Lower leg skin (tissue), 4 donors: ENCODE measurements around the gene MAP7. TPM values are rescaled to one million over a fixed set of nuclear protein-coding genes. Genes with fewer than 3 reads are reported as not detected.

ENCODE experiments used
- DNase-seq, 2 donors: peaks; one replicate each; pipeline ENCODE4 v3.0.0-alpha.2; 2019; ENCODE audit warnings: low spot score in 2 of 2
- H3K4me3 ChIP-seq: fragments of 200-600 bp; sonication (generic); 2 replicates; pipeline ENCODE4 v1.5.1; 2017; ENCODE audit warnings: mild to moderate bottlenecking, low read depth; ENCODE audit not compliant: poor library complexity, severe bottlenecking
- POLR2A ChIP-seq, 2 donors: fragments of 450-650 bp; IDR thresholded peaks; one replicate each; pipeline ENCODE4 v1.6.1; 2016 to 2017; ENCODE audit warnings: antibody characterized with exemption in 2 of 2, mild to moderate bottlenecking in 1 of 2, moderate library complexity in 1 of 2
- WGBS, 2 donors: methylation state at CpG; one replicate each; pipeline ENCODE4 v1.1.5; 2018; 5-methylcytosine and 5-hydroxymethylcytosine counted together
- intact Hi-C: fragments of 100-400 bp; cut with DNase I; formaldehyde crosslinking; loops from one replicate; pipeline ENCODE4 v1.15.0; 2023; ENCODE audit warnings: low total_unique reads
- total RNA-seq, 4 donors: library from RNA; depleted of rRNA; stranded (reverse); fragments of >200 nt; gene quantifications; one replicate each; pipeline ENCODE4 v1.1.0, GENCODE V29; 2016
- TF ChIP-seq, protein P1 (sequence below), 3 donors: fragments of 450-650 bp; IDR thresholded peaks; one replicate each; pipeline ENCODE4 v1.5.1; 2016; ENCODE audit warnings: antibody characterized with exemption in 3 of 3, mild to moderate bottlenecking in 3 of 3, moderate library complexity in 2 of 3

The MAP7 gene
- total RNA-seq, 4 donors from 2014 or later = 32.5 to 41.8 (median 39.0) TPM

- no peak overlapping the region for H3K4me3 ChIP-seq
- DNase-seq = no peak
- TF ChIP-seq, protein P1, sequence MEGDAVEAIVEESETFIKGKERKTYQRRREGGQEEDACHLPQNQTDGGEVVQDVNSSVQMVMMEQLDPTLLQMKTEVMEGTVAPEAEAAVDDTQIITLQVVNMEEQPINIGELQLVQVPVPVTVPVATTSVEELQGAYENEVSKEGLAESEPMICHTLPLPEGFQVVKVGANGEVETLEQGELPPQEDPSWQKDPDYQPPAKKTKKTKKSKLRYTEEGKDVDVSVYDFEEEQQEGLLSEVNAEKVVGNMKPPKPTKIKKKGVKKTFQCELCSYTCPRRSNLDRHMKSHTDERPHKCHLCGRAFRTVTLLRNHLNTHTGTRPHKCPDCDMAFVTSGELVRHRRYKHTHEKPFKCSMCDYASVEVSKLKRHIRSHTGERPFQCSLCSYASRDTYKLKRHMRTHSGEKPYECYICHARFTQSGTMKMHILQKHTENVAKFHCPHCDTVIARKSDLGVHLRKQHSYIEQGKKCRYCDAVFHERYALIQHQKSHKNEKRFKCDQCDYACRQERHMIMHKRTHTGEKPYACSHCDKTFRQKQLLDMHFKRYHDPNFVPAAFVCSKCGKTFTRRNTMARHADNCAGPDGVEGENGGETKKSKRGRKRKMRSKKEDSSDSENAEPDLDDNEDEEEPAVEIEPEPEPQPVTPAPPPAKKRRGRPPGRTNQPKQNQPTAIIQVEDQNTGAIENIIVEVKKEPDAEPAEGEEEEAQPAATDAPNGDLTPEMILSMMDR (IDR thresholded peaks at IDR 0.05) = no peak
- TF ChIP-seq POLR2A (IDR thresholded peaks at IDR 0.05) = no peak
- intact Hi-C loops = no loop called here
- 57 to 58% methylated on average over 2 of the region's 2 CpGs for WGBS, 2 donors
Measured at GRCh38 chr6:136343275-136343674, 206.9 kb downstream of the MAP7 start.

DNA sequence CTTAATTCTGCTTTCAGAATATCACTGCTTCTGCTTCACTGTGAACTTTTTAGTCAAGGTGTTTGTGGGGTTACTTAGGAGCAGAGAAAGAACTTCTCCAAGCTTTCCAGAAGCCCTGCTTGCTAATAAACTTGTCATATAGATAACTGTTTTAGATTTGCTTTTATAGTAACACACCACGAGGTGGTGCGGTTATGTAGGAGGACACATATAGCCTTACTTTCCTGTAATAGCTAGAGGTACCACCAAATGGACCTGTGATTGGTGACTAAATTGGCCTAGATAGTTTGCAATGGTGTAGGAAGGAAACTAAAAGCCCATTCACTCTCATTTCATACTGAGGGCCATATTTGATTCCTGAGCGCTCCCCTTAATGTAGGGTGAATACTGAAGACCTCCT lies 208.3 kb downstream of the MAP7 start:
- intact Hi-C loops = no loop called here
- no peak for TF ChIP-seq POLR2A (IDR thresholded peaks at IDR 0.05)
- TF ChIP-seq, protein P1 (IDR thresholded peaks at IDR 0.05) = no peak

GRCh38 chr6:136341367-136341766 lies 208.9 kb downstream of the MAP7 start:
- intact Hi-C loops = no loop called here
- 96 to 98% methylated on average over 3 of the region's 3 CpGs for WGBS, 2 donors
- no peak for DNase-seq
- H3K4me3 ChIP-seq = no peak overlapping the region
- TF ChIP-seq POLR2A (IDR thresholded peaks at IDR 0.05) = no peak
- TF ChIP-seq, protein P1 (IDR thresholded peaks at IDR 0.05) = no peak

More for the DNA sequence above, 208.3 kb downstream of the MAP7 start:
- 90 to 95% methylated on average over 3 of the region's 3 CpGs for WGBS, 2 donors
- no peak overlapping the region for H3K4me3 ChIP-seq
- DNase-seq = no peak

DNA sequence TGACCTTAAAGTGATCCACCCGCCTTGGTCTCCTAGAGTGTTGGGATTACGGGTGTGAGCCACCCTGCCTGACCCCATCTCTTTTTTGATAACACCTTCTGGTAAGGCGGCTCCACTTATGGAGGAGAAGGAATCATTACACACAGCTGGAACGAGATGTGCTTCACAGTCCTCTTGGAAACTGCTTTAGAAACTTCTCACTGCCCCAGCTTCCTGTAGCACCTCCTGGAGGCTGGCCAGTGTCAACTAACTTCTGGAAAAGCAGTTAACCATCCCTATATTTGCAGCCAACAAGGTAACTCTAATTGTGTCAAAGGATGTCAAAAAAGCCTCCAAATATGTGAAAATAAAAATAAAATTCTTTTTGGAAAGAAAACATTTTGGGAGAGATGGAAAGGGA lies 211.7 kb downstream of the MAP7 start:
- no peak overlapping the region for H3K4me3 ChIP-seq
- TF ChIP-seq POLR2A (IDR thresholded peaks at IDR 0.05) = no peak
- TF ChIP-seq, protein P1 (IDR thresholded peaks at IDR 0.05) = no peak
- intact Hi-C loops = no loop called here
- no peak for DNase-seq
- WGBS, 2 donors = 89 to 90% methylated on average over 4 of the region's 4 CpGs

GRCh38 chr6:136337606-136338005 lies 212.6 kb downstream of the MAP7 start:
- no peak overlapping the region for H3K4me3 ChIP-seq
- TF ChIP-seq, protein P1 (IDR thresholded peaks at IDR 0.05) = no peak
- no peak for TF ChIP-seq POLR2A (IDR thresholded peaks at IDR 0.05)
- intact Hi-C loops = no loop called here
- 66 to 74% methylated on average over 3 of the region's 3 CpGs for WGBS, 2 donors
- no peak for DNase-seq

GRCh38 chr6:136337121-136337520 lies 213.1 kb downstream of the MAP7 start:
- DNase-seq = no peak
- TF ChIP-seq, protein P1 (IDR thresholded peaks at IDR 0.05) = no peak
- no peak for TF ChIP-seq POLR2A (IDR thresholded peaks at IDR 0.05)
- intact Hi-C loops = no loop called here
- 61 to 79% methylated on average over 3 of the region's 3 CpGs for WGBS, 2 donors
- no peak overlapping the region for H3K4me3 ChIP-seq
